Activated CD8-positive, alpha-beta T cell treated with anti-CD3 and anti-CD28 coated beads for 36 hours (primary cell): ENCODE measurements around the gene DEPDC5. TPM values are rescaled to one million over a fixed set of nuclear protein-coding genes. Genes with fewer than 3 reads are reported as not detected.

Source experiments
- ATAC-seq: fragments of 200-7000 bp; cut with Tn5 transposase; one replicate; pipeline ENCODE4 v1.10.0; 2021; ENCODE audit warnings: mild to moderate bottlenecking, moderate library complexity
- CTCF ChIA-PET: fragments of 350-600 bp; sonication (Branson Sonifier 250); formaldehyde crosslinking; loops from one replicate; lab custom pipeline; 2021; ENCODE audit warnings: antibody characterized with exemption; lab: Charles Lee
- POLR2A ChIA-PET: fragments of 350-600 bp; sonication (Branson Sonifier 250); formaldehyde crosslinking; loops from one replicate; lab custom pipeline; 2021; ENCODE audit warnings: antibody characterized with exemption; lab: Charles Lee
- DNase-seq: peaks from one replicate; pipeline ENCODE4 v3.0.0-alpha.2; 2020
- H3K27ac Mint-ChIP-seq: one replicate; pipeline ENCODE4 v1.8.0; 2021; ENCODE audit warnings: mild to moderate bottlenecking, mixed read lengths
- H3K27me3 Mint-ChIP-seq: one replicate; pipeline ENCODE4 v1.8.0; 2021; ENCODE audit warnings: mixed read lengths
- H3K36me3 Mint-ChIP-seq: one replicate; pipeline ENCODE4 v1.8.0; 2021; ENCODE audit warnings: low read depth, mixed read lengths
- H3K4me1 Mint-ChIP-seq: one replicate; pipeline ENCODE4 v1.8.0; 2021; ENCODE audit warnings: low read depth, mixed read lengths
- H3K4me3 Mint-ChIP-seq: one replicate; pipeline ENCODE4 v1.8.0; 2021; ENCODE audit warnings: mild to moderate bottlenecking, moderate library complexity, mixed read lengths
- H3K9me3 Mint-ChIP-seq: one replicate; pipeline ENCODE4 v1.8.0; 2021; ENCODE audit warnings: mixed read lengths
- CTCF ChIP-seq: fragments of 200-600 bp; IDR thresholded peaks from one replicate; pipeline ENCODE4 v1.8.0; 2022; ENCODE audit warnings: antibody characterized with exemption, mild to moderate bottlenecking
- intact Hi-C: fragments of 100-400 bp; cut with micrococcal nuclease; formaldehyde crosslinking; loops from one replicate; pipeline ENCODE4 v1.10.0; 2022
- total RNA-seq, 2 experiments: library from RNA; stranded (reverse); gene quantifications; one replicate each; pipeline ENCODE4 v1.2.3, GENCODE V29; 2021

Gene DEPDC5
- total RNA-seq, 2 experiments from 2014 or later, result 31.6 to 36.4 TPM

GRCh38 chr22:31881865-31882264 is 128.0 kb downstream of the DEPDC5 start:
- ChIA-PET CTCF (no interaction called here), POLR2A (no interaction called here)
- no peak for ATAC-seq
- intact Hi-C loops, result no loop called here
- Mint-ChIP-seq H3K27me3 (no peaks in the 10 kb centered on the region), H3K27ac (no peak overlapping the region), H3K36me3 (peaks cover 1% of the 10 kb centered on the region), H3K4me3 (no peak overlapping the region), H3K4me1 (no peaks in the 10 kb centered on the region), H3K9me3 (no peaks in the 10 kb centered on the region)
- DNase-seq, result no peak
- TF ChIP-seq CTCF, result no peak

- Mint-ChIP-seq H3K27ac (no peak overlapping the region), H3K4me1 (no peaks in the 10 kb centered on the region), H3K27me3 (no peaks in the 10 kb centered on the region), H3K4me3 (no peak overlapping the region), H3K9me3 (no peaks in the 10 kb centered on the region), H3K36me3 (peaks cover 1% of the 10 kb centered on the region)
- ChIA-PET CTCF (no interaction called here), POLR2A (no interaction called here)
- ATAC-seq (no peak), DNase-seq (no peak)
- intact Hi-C loops, result no loop called here
- no peak for TF ChIP-seq CTCF
Observed at GRCh38 chr22:31882971-31883370, 129.2 kb downstream of the DEPDC5 start.

GRCh38 chr22:31883989-31884388 is 130.2 kb downstream of the DEPDC5 start:
- H3K27ac Mint-ChIP-seq, result no peak overlapping the region
- CTCF ChIA-PET, result no interaction called here

GRCh38 chr22:31891366-31892079 is 137.7 kb downstream of the DEPDC5 start:
- CTCF ChIA-PET, result no interaction called here

More at GRCh38 chr22:31883989-31884388, 130.2 kb downstream of the DEPDC5 start:
- H3K9me3 Mint-ChIP-seq, result no peaks in the 10 kb centered on the region
- peaks cover 3% of the 10 kb centered on the region for H3K36me3 Mint-ChIP-seq
- POLR2A ChIA-PET, result no interaction called here
- TF ChIP-seq CTCF, result no peak
- H3K4me1 Mint-ChIP-seq, result no peaks in the 10 kb centered on the region
- ATAC-seq (no peak), DNase-seq (no peak)
- H3K4me3 Mint-ChIP-seq, result no peak overlapping the region
- intact Hi-C loops, result no loop called here
- no peaks in the 10 kb centered on the region for H3K27me3 Mint-ChIP-seq

More at GRCh38 chr22:31891366-31892079, 137.7 kb downstream of the DEPDC5 start:
- DNase-seq (no peak), ATAC-seq (no peak)
- POLR2A ChIA-PET, result no interaction called here
- Mint-ChIP-seq H3K4me3 (no peak overlapping the region), H3K4me1 (no peaks in the 10 kb centered on the region), H3K27ac (no peak overlapping the region), H3K36me3 (peaks cover 14% of the 10 kb centered on the region), H3K9me3 (no peaks in the 10 kb centered on the region), H3K27me3 (no peaks in the 10 kb centered on the region)
- intact Hi-C loops, result no loop called here
- no peak for TF ChIP-seq CTCF
